GM12874 (cell line): ENCODE results near the gene NDUFB11.

Experiments
- CTCF ChIP-seq: IDR thresholded peaks from 2 replicates; pipeline ENCODE4 v1.5.1; 2011; ENCODE audit warnings: low read depth, mild to moderate bottlenecking, control low read depth, low read length, moderate library complexity; ENCODE audit not compliant: insufficient read depth

Gene NDUFB11

GRCh38 chrX:47168495-47169073 lies 24.1 kb upstream of the NDUFB11 start:
- TF ChIP-seq CTCF = no peak

GRCh38 chrX:47166126-47166525 lies 21.6 kb upstream of the NDUFB11 start:
- TF ChIP-seq CTCF = no peak

GRCh38 chrX:47164420-47164819 lies 19.9 kb upstream of the NDUFB11 start:
- no peak for TF ChIP-seq CTCF

- no peak for TF ChIP-seq CTCF
Observed at GRCh38 chrX:47162927-47163583, 18.6 kb upstream of the NDUFB11 start.

- no peak for TF ChIP-seq CTCF
Observed at GRCh38 chrX:47160781-47161180, 16.3 kb upstream of the NDUFB11 start.

GRCh38 chrX:47158781-47159180 lies 14.3 kb upstream of the NDUFB11 start:
- no peak for TF ChIP-seq CTCF

GRCh38 chrX:47158131-47158530 lies 13.6 kb upstream of the NDUFB11 start:
- TF ChIP-seq CTCF = no peak
